ENCODE results near the gene PLEKHA6.

PLEKHA6 gene

DNA sequence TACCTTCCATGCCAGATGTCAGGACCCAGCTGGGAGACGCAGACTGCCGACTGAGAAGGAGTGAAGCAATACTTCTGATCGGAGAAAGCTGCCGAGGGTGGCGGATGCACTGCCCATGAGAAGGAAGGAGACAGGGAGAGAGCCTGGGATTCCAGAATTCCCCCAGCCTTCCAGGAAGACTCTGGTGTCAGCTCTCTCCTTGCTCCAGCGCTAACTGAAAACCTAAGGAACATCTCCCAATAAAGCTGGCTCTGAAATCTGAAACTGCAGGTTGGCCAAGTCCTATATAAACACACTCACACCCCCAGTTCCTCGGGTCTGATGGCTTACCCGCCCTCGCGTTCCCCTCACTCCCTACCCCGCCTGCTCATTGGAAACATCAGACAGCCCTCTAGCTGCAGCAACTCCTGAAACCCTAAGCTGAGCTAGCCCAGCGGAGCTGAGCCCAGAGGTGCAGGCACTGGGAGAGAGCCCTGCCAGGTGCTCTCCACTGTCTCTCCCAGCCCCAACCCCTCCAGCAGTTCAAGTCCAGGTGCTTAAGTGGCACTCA, 52.3 kb downstream of the PLEKHA6 start:
- no peak for DNase-seq

DNA sequence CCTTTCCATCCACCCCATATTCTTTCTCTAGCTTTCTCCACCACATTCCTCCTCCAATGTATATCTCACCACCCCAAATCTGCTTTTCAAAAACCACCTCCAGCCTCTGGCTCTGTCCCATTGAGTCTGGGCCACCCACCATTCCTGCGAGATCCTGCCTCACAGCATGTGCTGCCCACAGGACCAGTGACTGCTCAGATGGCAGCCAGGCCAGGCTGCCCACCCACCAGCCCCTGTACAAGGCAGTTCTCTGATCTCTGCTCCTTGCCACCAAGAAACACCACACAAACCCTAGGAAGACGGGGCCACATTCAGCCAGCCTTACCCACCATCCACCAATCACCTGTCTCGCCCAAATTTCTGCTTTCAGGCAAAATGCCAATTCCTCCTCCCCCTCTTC, 53.7 kb downstream of the PLEKHA6 start:
- no peak for DNase-seq

DNA sequence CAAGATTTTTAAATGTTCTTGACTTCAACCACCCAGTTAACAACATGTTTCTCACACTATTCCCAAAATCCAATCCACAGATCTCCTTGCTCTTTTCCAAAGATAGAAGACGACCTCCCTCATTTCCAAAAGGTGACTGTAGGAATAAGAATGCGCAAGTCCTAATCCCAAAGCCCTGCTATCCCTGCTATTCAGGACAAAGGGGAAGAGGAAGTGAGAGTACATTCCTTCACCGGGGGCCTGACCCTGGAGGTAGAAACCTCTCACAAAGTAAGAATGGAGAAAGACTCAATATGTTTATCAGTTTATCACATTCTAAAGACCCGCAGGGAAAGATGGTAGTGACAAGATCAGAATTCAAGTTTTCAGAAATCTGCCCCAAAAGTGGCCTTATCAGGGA, 55.7 kb downstream of the PLEKHA6 start:
- no peak for DNase-seq

DNA sequence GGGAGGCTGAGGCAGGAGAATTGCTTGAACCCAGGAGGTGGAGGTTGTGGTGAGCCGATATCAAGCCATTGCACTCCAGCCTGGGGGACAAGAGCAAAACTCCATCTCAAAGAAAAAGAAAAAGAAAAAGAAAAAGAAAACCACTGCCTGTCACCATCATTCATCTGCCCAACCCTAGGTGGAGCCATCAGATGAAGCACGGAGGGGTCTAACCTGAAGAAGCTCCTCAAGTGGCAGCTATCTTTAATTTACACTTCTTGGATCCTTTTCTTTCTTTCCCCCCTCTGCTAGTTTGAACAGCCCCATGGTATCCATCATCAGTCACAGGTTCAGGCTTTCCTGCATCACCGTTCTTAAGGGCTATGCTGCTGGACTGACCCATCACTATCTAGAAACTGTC, 57.0 kb downstream of the PLEKHA6 start:
- no peak for DNase-seq

DNA sequence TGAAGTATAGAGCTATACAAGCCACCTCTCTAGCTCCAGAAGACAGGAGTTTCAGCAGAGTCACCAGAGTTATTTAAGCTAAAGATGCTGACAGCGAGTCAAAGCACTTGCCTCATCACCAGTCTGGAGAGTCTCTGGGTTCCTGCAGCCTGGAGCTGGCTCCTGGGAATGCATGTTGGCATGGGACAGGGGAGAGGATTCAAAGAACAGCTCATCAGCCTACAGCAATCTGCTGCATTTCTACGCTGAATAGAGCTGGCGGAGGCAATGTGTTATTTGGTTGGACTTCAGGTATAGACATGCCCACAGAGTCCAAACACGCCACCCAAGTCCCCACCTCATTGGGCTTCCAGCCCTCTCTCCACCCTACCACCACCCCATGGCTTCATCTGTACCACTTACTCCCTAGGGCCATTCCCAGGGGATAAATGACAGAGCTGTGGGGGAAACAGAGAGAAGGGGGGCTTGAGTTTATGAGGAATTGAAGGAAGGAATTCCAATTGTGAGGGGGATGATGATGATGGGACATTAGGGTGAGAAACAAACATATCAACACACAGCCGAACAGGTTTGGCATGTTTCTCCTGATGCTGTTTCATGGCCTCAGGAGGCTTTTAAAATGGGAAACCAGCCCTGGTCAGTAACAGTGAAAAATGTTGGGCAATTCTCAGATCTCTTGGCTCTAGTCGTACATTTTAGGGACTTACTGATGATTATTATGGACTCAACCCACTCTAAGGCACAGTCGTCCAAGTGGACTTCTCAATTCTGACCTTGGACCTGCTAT, 58.4 kb downstream of the PLEKHA6 start:
- DNase-seq: no peak

DNA sequence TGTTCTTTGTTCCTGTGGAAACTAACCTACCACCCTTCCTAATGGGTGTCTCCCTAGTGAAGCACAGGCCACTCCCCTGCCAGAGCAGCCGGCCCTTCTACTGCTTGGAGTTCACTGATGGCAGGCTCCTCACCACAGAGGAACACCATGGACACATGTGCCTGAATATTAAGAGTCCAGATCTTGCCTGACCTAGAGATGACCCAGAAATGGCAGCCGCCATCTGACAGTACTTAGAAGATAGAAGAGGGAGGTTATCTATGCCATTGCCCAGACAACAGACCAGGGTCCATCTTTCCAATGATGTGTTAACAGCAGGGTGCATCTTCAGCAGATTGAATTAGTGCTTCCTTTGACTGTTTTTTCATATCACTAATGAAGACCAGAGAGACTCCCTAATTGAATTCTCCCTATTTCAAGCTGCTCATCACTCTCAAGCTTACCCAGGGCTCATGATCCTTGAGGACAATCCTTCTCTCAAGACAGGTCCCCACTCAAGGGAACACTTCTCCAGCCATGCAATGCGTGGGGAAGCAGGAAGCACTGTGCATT, 59.8 kb downstream of the PLEKHA6 start:
- DNase-seq: no peak

DNA sequence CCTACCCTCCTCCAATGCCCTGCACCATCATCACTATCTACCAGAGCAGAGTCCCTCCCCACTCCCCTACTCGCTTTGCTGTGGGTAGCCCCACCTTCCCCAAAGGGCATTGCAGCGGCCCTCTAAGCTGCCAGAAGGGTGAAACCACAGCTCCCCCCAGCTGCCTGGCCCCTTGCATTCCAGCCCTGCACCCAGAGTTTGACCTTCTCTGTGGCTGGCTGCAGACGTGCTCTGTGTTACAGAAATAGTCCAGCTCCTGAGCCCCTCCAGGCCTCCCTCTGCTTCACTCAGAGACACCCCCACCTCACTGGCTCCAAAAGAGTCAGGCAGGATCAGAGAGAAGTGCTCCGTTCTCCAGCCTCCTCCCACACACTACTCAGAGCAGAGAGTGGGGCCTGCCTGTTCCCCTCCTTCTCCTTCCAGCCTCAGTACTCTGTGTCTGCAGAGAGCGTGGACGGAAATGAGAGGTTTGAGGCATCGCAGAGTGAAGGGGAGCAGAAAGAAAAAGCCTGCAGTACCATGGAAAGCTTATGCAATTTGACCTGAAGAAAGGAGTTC, 63.2 kb downstream of the PLEKHA6 start:
- no peak for DNase-seq

DNA sequence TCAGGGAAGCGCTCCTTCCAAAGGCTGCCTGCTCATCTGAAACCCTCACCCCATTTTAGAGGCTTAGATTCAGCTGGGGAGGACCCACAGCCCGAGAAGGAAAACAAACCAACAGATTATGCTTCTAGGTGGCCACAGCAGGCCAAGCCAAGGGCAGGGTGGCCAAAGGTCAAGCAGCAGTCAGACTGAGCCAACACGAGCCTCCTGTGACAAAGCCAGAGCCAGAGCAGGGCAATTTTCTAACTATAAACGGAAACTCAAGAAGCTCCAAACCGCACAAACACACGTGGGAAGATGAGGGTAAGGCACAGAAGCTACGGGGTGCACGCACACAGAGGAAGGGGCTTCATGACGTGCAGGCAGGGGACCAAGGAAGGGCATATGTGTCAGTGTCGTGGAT, 64.1 kb downstream of the PLEKHA6 start:
- DNase-seq: no peak

DNA sequence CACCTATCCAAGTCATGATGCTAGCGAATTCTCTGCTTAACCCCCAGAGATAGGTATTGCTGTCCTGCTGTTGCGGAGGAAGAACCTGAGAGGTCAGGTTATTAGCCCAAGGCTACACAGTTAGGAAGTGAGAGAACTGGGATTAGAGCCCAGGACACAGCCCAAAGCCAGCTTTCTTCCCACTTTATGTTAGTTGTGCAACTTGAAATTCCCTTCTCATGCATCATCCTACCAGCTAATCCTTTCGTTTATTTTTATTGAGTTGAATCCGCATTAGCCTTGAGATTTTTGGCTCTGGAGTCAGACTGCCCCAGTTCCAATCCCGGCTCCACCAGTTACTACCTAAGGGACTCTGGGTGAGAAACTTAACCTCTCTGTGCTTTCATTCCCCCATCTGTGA, 65.4 kb downstream of the PLEKHA6 start:
- no peak for DNase-seq

DNA sequence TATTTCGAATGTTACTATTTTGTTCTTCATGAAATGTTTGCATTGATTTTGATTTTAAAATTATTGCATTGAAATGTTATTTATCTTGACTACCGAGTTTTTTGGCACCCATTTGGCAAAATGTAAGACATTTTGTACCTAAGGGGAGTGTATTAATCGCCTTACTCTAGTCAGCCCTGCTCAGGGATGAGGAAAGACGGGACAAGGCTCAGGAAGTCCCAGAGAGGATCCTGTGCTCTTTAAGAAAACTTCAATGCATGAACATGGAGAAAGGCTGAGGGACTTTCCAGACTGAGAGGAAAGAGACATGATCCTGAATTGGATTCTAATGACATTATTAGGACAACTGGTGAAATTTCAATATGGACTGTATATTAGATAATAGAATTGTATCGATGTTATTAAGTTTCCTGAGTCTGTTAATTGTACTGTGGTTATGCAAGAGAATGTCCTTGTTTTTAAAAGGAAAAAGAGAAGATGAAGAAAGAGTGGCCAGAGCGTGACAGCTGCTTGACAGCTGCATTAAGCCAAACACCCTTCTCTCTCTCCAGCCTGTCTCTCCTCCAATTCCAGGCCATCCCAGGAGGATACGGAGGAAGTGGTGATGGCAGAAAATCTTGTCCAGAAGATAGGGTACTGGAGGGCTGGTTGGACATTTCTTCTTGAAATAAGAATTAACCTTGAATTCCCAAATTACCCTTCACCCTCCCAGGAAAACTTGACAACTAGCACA, 66.0 kb downstream of the PLEKHA6 start:
- no peak for DNase-seq

DNA sequence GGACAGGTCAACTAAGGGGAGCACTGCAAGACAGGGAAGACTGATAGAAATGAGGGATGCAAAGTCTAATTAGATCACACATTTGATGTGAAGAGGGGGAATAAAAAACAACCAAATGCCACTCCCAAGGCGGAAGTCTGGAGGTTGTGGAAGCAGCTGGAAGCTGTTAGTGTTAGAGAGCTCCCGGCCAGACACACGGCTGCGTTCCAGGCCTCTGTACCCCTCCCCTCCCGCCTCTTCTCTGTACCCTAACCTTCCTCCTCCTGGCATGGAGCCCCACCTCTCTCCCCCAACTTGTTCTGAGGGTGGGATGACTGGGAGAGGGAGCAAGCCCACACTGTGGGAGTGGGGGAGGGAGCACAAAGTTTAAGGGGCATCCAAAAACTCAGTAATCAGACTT, 67.0 kb downstream of the PLEKHA6 start:
- no peak for DNase-seq

DNA sequence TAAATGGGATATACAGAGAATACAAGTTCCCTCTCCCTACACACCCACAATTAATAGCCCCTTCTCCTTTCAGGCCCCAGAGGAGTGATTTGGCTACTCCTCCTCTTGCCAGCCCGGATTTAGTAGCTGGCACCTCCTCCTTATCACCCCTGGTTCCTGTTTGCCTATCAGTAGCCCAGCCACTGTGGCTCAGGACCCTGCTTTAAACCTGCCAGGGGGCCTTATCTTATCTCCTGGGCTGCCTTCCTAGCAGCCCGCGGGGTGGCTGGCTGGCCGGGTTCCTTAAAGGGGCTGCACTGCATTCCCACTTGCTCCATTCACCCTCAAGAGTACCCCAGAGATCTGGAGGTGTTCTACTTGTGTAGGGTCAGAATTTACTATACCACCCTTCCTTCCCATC, 70.4 kb downstream of the PLEKHA6 start:
- no peak for DNase-seq

DNA sequence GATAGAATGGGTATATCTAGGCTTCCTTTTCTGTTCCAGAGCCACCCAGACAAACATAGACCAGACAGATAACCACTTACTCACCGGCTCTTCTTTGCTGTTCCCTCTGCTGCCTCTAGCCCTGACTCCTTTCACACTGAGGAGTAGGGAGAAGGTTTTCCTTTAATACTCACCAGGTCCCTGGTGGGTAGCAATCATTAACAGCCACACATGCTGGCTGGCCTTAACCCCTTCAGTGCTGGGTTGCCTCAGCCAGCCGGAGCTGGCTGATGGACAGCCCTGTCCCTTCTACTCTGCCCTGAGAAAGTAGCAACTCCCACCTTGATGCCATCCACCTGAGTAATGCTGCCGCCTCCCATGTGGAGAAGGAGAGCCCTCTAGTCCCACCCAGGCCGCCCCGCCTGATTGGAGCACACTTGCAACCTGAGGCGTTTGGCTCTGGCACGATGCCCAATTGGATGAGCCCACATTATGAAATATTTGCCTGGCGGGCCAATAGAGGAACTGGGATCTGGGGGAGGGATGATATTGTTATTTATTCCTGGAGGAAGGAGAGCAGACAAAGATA, 71.6 kb downstream of the PLEKHA6 start:
- DNase-seq: peak; percentile 90

DNA sequence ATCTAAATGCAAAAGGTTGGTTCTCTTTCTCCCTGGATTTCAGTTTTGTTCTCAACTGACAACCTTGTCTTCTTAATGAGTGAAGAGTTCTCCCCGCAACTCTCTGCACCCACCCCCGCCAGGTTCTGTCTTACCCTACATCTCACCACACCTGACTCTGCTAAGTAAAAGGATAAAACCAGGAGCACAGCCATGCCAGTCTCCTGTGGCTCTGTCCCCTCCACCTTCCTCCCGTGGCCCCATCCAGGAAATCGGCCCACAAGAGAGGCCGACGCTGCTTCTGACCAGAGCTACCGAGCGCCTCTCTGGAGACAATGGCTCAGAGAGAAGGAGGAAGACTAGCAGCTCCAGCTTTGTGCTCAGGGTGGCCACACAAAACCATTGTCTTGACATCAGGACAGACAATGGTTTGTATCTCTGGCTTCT, 72.2 kb downstream of the PLEKHA6 start:
- DNase-seq: no peak

DNA sequence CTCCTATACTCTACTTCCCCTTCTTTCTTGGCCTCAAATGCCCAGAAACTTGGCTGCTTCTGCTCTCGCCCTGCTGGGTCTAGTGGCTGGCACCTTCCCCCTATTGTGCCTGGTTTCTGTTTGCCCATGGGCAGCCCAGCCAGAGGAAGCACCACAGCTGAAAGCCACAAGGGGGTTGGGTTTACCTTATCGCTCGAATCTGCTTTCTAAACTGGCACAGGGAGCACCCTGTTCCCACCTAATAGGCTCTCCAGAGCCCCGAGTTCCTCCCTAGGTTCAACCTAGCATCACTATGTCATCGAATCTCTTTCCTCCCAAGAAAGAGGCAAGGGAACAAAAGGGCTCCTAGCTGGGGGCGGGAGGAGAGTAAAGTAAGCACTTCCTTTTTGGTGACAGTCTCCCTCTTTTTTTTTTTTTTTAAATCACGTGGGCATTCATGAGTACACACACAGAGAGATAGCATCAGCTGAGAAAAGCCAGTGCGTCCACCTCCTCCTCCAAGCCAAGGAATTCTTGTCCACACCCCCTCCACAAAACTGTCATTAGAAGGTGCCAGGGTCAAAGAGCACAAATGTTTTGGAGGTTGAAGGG, 72.8 kb downstream of the PLEKHA6 start:
- DNase-seq: no peak

DNA sequence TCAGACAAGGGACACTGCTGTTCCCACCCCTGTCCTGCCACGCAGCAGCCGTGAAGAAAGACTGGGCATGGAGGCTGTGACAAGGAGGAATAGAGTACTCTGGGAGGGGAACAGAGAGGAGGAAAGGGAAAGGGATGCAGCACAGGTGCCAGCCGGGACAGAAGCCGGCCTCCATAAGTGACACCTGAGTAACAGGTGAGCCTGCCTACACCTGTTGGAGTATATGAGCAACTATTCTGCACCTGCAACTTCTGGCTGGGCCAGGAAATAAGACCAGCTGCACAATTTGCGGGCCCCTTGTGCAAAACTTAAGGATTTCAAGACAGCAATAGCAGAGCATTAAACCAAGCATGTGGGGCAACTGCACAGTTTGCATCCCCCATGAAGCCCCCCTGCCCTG, 73.4 kb downstream of the PLEKHA6 start:
- DNase-seq: no peak

DNA sequence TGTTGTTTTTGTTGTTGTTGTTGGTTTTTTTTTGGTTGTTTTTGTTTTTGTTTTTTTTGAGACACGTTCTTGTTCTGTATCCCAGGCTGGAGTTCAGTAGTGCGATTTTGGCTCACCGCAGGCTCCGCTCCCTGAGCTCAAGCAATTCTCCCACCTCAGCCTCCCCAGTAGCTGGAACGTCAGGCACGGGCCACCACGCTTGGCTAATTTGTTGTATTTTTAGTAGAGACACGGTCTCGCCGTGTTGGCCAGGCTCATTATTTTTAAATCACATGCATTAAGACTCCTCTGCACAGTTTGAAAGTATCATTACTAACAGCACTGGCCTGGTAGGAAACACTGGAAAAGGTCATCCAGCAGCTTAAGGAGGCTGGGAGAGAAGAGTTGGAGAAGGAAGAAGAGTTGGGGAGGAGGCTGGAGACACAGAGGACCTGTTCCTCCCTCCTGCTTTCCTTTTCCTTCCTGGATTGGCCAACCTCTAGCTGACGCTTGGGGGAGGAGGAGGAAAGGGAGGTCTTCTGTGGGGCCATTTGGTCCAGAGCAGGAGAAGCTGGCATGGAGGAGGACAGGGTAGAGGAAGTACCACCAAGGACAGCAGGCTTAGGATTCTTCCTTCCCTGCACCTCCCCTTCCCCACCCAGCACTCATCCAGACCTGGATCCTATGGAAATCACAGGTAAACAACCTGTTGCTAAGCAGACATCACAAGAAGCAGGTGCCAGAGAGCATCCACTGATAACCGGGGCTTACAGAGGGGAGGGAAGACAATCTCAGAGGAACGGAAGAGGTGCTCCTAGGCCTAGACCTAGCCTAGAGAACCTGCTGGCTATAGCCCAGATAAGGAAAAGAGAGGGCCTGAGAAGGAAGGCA, 74.1 kb downstream of the PLEKHA6 start:
- no peak for DNase-seq

DNA sequence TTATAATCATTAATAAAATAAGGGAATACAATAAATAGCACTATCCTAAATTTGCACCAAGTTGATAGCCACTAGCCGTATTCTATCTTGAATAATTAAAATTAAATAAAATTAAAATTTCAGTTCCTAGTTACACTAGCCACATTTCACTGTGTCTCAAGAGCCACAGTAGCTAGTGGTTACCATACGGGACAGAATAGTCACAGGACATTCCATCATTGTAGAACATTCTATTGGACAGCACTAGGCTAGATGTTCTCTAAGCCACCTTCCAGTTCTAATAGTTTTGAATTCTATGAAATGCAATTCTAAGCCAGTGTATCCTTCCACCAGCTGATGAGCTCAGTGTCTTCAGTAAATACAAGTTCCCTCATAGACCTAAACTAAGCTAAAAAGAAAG, 74.8 kb downstream of the PLEKHA6 start:
- no peak for DNase-seq

DNA sequence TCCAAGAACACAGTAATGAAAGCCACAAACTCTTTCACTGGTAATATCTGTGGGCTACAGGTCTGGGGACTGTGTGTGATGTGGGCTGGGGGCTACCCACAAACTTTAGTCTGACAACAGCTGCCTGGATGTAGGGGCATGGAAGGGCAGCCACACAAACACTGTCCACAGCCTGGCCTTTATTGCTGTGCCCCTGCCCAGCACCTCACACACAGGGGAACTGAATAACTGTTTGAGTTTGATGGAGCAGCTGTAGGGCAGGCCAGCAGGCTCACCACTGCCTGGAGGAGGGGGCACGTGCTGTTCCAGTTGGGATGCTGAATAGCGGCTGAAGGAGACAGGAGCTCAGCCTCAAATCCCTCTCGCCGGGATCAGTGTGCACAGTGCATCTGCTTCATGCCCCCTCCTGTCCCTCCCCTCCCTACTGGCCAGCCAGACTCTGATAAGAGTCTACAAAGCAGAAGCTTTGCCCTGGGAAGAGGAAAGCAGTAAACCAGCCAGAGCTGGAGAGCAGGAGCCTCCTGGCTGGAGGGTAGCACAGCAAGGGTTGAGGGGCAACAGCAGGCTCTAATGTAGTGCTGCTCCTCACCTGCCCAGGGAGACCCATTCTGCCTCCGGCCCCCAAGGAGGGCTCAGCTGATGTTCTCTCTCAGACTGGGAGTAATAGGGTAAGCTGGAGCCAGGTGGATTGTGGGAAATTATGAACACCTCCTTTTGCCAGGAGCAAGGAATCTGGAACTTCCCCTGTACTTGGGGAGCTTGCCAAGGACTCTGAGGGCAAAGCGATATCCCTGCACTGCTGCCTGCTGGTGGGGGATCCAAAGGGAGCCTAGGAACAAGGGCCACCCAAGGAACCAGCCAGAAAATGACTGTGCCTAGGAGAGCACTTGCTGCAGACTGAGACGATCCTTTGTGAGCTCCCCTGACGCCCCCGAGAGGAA, 75.7 kb downstream of the PLEKHA6 start:
- DNase-seq: no peak

DNA sequence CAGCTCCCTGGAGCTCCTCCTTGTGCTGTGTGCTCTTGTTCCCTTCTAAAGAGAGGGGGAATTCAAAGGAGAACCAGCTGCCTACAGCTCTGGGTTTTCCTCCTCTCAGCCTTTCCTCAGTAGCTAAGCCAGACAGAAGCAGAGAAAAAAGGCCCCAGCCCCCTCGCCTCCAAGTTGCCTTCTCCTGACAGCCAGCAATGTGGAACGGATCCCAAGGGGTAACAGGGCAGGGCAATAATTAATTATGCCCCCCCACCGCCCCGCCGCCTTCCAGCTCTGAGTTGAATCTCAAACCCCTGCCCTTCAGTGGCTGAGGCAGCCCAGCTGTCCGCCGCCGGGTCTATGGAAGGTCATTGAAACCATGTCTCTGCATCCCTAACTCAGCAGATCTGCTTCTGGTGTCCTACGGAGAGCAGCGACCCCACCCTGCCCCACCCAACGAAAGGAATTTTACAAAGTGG, 76.9 kb downstream of the PLEKHA6 start:
- no peak for DNase-seq

Measured in NCI-H1436 treated with DMSO at 0.1 percent for 48 hours (cell line).